A673 (cell line): ENCODE measurements around the gene BTBD2.

ENCODE experiments used
- EZH2 ChIP-seq: fragments of 200-600 bp; sonication (generic); IDR thresholded peaks from 2 replicates; pipeline ENCODE4 v1.6.1; 2017; ENCODE audit warnings: borderline replicate concordance, low read depth, mild to moderate bottlenecking, mixed read lengths, antibody characterized with exemption, low read length; ENCODE audit not compliant: poor library complexity, severe bottlenecking
- TF ChIP-seq, protein P1 (sequence below): fragments of 300-800, 200-600 bp; sonication (generic); conservative IDR thresholded peaks from 2 replicates; pipeline ENCODE4 v1.5.1; 2017; ENCODE audit warnings: low read depth, mild to moderate bottlenecking, antibody characterized with exemption, low read length, moderate library complexity, mixed read lengths

DNA sequence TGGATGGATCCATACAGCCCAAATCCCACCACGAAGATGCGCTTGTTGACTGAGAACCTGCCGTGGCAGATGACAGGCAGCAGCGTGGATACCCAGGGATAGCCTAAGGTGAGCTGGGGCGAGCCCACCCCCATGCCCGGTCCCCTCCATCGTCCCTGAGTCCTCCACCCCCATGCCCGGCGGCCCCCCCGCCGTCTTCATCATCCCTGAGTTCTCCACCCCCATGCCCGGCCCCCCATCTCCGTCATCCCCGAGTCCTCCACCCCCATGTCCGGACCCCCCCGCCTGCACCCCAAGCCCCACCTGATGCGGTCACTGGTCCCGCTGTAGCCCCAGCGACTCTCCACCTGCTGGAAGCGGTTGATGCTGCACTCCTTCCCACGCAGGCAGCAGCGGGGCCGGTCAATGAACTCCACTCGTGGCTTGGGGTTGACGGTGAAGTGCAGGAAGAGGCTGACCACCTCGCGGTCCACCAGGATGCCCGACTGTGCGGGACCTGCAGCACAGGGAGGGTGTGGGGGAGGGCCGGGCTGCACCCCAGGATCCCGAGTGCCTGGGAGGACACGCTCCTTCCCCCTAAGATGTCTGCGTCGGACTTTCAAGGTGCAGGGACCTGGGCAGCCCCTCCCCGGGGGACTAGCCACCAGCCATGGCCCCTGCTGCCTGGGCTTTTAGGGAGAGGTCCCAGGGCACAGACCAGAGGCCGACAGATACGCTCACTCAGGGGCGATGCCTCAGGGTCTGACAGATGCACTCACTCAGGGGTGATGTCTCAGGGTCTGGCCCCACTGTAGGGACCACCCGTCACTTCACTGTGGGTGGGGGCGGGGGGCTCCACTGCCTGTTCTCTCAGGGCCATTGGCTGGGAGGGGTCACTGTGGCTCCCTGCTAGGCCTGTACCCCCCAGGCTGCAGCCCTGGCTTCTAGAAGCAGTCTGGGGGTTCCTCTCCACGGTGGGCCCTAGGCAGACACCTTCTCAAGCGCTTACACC, 28.0 kb downstream of the BTBD2 start:
- TF ChIP-seq EZH2 = no peak
- TF ChIP-seq, protein P1, sequence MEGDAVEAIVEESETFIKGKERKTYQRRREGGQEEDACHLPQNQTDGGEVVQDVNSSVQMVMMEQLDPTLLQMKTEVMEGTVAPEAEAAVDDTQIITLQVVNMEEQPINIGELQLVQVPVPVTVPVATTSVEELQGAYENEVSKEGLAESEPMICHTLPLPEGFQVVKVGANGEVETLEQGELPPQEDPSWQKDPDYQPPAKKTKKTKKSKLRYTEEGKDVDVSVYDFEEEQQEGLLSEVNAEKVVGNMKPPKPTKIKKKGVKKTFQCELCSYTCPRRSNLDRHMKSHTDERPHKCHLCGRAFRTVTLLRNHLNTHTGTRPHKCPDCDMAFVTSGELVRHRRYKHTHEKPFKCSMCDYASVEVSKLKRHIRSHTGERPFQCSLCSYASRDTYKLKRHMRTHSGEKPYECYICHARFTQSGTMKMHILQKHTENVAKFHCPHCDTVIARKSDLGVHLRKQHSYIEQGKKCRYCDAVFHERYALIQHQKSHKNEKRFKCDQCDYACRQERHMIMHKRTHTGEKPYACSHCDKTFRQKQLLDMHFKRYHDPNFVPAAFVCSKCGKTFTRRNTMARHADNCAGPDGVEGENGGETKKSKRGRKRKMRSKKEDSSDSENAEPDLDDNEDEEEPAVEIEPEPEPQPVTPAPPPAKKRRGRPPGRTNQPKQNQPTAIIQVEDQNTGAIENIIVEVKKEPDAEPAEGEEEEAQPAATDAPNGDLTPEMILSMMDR = no peak
